Activated CD4-positive, alpha-beta T cell treated with anti-CD3 and anti-CD28 coated beads for 36 hours (primary cell): ENCODE data around the gene CEND1. TPM values are rescaled to one million over a fixed set of nuclear protein-coding genes. Genes with fewer than 3 reads are reported as not detected.

Source experiments
- ATAC-seq: fragments of 200-7000 bp; cut with Tn5 transposase; one replicate; pipeline ENCODE4 v1.10.0; 2021; ENCODE audit warnings: mild to moderate bottlenecking, moderate library complexity
- CTCF ChIA-PET: fragments of 350-600 bp; sonication (Branson Sonifier 250); formaldehyde crosslinking; loops from one replicate; lab custom pipeline; 2021; ENCODE audit warnings: antibody characterized with exemption; lab: Charles Lee
- POLR2A ChIA-PET: fragments of 350-600 bp; sonication (Branson Sonifier 250); formaldehyde crosslinking; loops from one replicate; lab custom pipeline; 2021; ENCODE audit warnings: antibody characterized with exemption, inconsistent platforms; lab: Charles Lee
- DNase-seq: peaks from one replicate; pipeline ENCODE4 v3.0.0-alpha.2; 2020
- H3K27ac Mint-ChIP-seq: one replicate; pipeline ENCODE4 v1.8.0; 2021; ENCODE audit warnings: mixed read lengths
- H3K27me3 Mint-ChIP-seq: one replicate; pipeline ENCODE4 v1.8.0; 2021; ENCODE audit warnings: mixed read lengths
- H3K36me3 Mint-ChIP-seq: one replicate; pipeline ENCODE4 v1.8.0; 2021; ENCODE audit warnings: low read depth, mixed read lengths
- H3K4me1 Mint-ChIP-seq: one replicate; pipeline ENCODE4 v1.8.0; 2021; ENCODE audit warnings: mixed read lengths
- H3K4me3 Mint-ChIP-seq: one replicate; pipeline ENCODE4 v1.8.0; 2021; ENCODE audit warnings: mild to moderate bottlenecking, moderate library complexity, mixed read lengths
- H3K9me3 Mint-ChIP-seq: one replicate; pipeline ENCODE4 v1.8.0; 2021; ENCODE audit warnings: low read depth, mixed read lengths
- intact Hi-C, 2 experiments: fragments of 100-400 bp; cut with DNase I in 1 of 2; cut with micrococcal nuclease in 1 of 2; formaldehyde crosslinking; loops; one replicate each; pipeline versions ENCODE4 v1.14.2 to v1.15.1; 2022 to 2024; cut with DNase I, micrococcal nuclease
- total RNA-seq, 2 experiments: library from RNA; stranded (reverse); gene quantifications; one replicate each; pipeline ENCODE4 v1.2.3, GENCODE V29; 2021

CEND1 gene
- 1 to 10 TPM in 1 of 2 experiments, under 1 TPM in 1; 0.50 to 1.1 TPM for total RNA-seq

GRCh38 chr11:789943-790342 is at the start of gene CEND1:
Gene CEND1, minus strand, starts transcription at chr11:790090. Its CDS starts 1,514 bp downstream, at chr11:788576.
- intact Hi-C loops: loop anchor here (1.0 to 10.0 kb wide), 2 partner anchors 13 to 215 kb away; partner anchors contain the start of genes GATD1 (in 1 of the 2) and PHRF1 (in 1 of the 2)
- Mint-ChIP-seq H3K4me1 (peaks cover 6% of the 10 kb centered on the region), H3K4me3 (peak within 1 kb of the TSS; percentile 28), H3K36me3 (peaks cover 17% of the 10 kb centered on the region), H3K27me3 (no peaks in the 10 kb centered on the region), H3K27ac (no peak within 1 kb of the TSS), H3K9me3 (no peaks in the 10 kb centered on the region)
- DNase-seq (peak; percentile 76), ATAC-seq (peak; percentile 64)
- CTCF ChIA-PET: interaction anchor here (0.6 kb wide), 1 partner anchor 15 kb away, joined by 3 read pairs; no protein-coding TSS in a partner anchor
- POLR2A ChIA-PET: interaction anchor here (0.6 kb wide), 1 partner anchor 16 kb away, joined by 8 read pairs; no protein-coding TSS in a partner anchor

- ChIA-PET POLR2A (no interaction called here), CTCF (interaction anchor here (0.6 kb wide), 1 partner anchor 19 kb away, joined by 3 read pairs; no protein-coding TSS in a partner anchor)
- no peak overlapping the region for H3K27ac Mint-ChIP-seq
- peaks cover 4% of the 10 kb centered on the region for H3K27me3 Mint-ChIP-seq
- H3K36me3 Mint-ChIP-seq: peaks cover 7% of the 10 kb centered on the region
- intact Hi-C loops: no loop called here
- peaks cover 26% of the 10 kb centered on the region for H3K4me1 Mint-ChIP-seq
- no peak for ATAC-seq
- H3K9me3 Mint-ChIP-seq: no peaks in the 10 kb centered on the region
- DNase-seq: no peak
- no peak overlapping the region for H3K4me3 Mint-ChIP-seq
These were observed 49.4 kb upstream of the CEND1 start for GRCh38 chr11:839280-839623.

- CTCF ChIA-PET: no interaction called here
- Mint-ChIP-seq H3K4me3 (no peak overlapping the region), H3K9me3 (no peaks in the 10 kb centered on the region), H3K36me3 (peaks cover 7% of the 10 kb centered on the region), H3K4me1 (peaks cover 28% of the 10 kb centered on the region), H3K27me3 (peaks cover 4% of the 10 kb centered on the region), H3K27ac (no peak overlapping the region)
- ATAC-seq (no peak), DNase-seq (no peak)
- POLR2A ChIA-PET: no interaction called here
- intact Hi-C loops: no loop called here
These were observed 48.8 kb upstream of the CEND1 start for GRCh38 chr11:838441-839279.

- no peak for DNase-seq
- no peak overlapping the region for H3K27ac Mint-ChIP-seq
- no peak for ATAC-seq
- H3K27me3 Mint-ChIP-seq: no peaks in the 10 kb centered on the region
- peaks cover 7% of the 10 kb centered on the region for H3K36me3 Mint-ChIP-seq
- H3K4me3 Mint-ChIP-seq: no peak overlapping the region
- intact Hi-C loops: no loop called here
- H3K9me3 Mint-ChIP-seq: no peaks in the 10 kb centered on the region
- H3K4me1 Mint-ChIP-seq: peaks cover 25% of the 10 kb centered on the region
- CTCF ChIA-PET: interaction anchor here (1.4 kb wide), 1 partner anchor 11 kb away, joined by 3 read pairs; no protein-coding TSS in a partner anchor
- POLR2A ChIA-PET: no interaction called here
These were observed 48.1 kb upstream of the CEND1 start for GRCh38 chr11:837990-838307.

- Mint-ChIP-seq H3K27ac (no peak overlapping the region), H3K9me3 (no peaks in the 10 kb centered on the region), H3K4me3 (no peak overlapping the region), H3K4me1 (peaks cover 25% of the 10 kb centered on the region), H3K36me3 (peaks cover 7% of the 10 kb centered on the region), H3K27me3 (no peaks in the 10 kb centered on the region)
- ChIA-PET CTCF (interaction anchor here (1.4 kb wide), 1 partner anchor 11 kb away, joined by 3 read pairs; no protein-coding TSS in a partner anchor), POLR2A (no interaction called here)
- intact Hi-C loops: no loop called here
- DNase-seq: no peak
- no peak for ATAC-seq
These were observed 47.5 kb upstream of the CEND1 start for GRCh38 chr11:837189-837989.

GRCh38 chr11:836700-837099 is 46.8 kb upstream of the CEND1 start:
- ATAC-seq (no peak), DNase-seq (no peak)
- intact Hi-C loops: no loop called here
- Mint-ChIP-seq H3K4me1 (peaks cover 29% of the 10 kb centered on the region), H3K27me3 (peaks cover 3% of the 10 kb centered on the region), H3K9me3 (no peaks in the 10 kb centered on the region), H3K27ac (no peak overlapping the region), H3K4me3 (no peak overlapping the region), H3K36me3 (peaks cover 7% of the 10 kb centered on the region)
- ChIA-PET CTCF (interaction anchor here (1.4 kb wide), 1 partner anchor 12 kb away, joined by 3 read pairs; no protein-coding TSS in a partner anchor), POLR2A (no interaction called here)

- POLR2A ChIA-PET: no interaction called here
- peaks cover 7% of the 10 kb centered on the region for H3K27me3 Mint-ChIP-seq
- no peaks in the 10 kb centered on the region for H3K9me3 Mint-ChIP-seq
These were observed 46.4 kb upstream of the CEND1 start for GRCh38 chr11:836274-836673.

GRCh38 chr11:834371-835316 is 44.8 kb upstream of the CEND1 start:
- peak overlapping the region; percentile 69 for H3K4me3 Mint-ChIP-seq
- intact Hi-C loops: loop anchor here in 1 of 2 experiments (5.0 kb wide), 1 partner anchor 428 kb away; no protein-coding TSS in a partner anchor
- no peaks in the 10 kb centered on the region for H3K9me3 Mint-ChIP-seq
- DNase-seq: peak; percentile 46
- ChIA-PET POLR2A (interaction anchor here (1.1 to 1.4 kb wide), 2 partner anchors 7 to 15 kb away, joined by 3 to 7 read pairs; partner anchors contain the start of genes PNPLA2 and POLR2L), CTCF (no interaction called here)
- no peak for ATAC-seq
- H3K36me3 Mint-ChIP-seq: no peaks in the 10 kb centered on the region
- H3K27me3 Mint-ChIP-seq: peaks cover 13% of the 10 kb centered on the region
- H3K4me1 Mint-ChIP-seq: peaks cover 20% of the 10 kb centered on the region
- no peak overlapping the region for H3K27ac Mint-ChIP-seq

More at GRCh38 chr11:836274-836673, 46.4 kb upstream of the CEND1 start:
- DNase-seq (no peak), ATAC-seq (no peak)
- CTCF ChIA-PET: no interaction called here
- intact Hi-C loops: no loop called here
- no peak overlapping the region for H3K4me3 Mint-ChIP-seq
- H3K27ac Mint-ChIP-seq: no peak overlapping the region
- H3K4me1 Mint-ChIP-seq: peaks cover 29% of the 10 kb centered on the region
- peaks cover 7% of the 10 kb centered on the region for H3K36me3 Mint-ChIP-seq

GRCh38 chr11:833849-834311 is 44.0 kb upstream of the CEND1 start:
- Mint-ChIP-seq H3K4me1 (peaks cover 27% of the 10 kb centered on the region), H3K4me3 (peak overlapping the region; percentile 69), H3K36me3 (no peaks in the 10 kb centered on the region), H3K9me3 (no peaks in the 10 kb centered on the region), H3K27ac (peak overlapping the region; percentile 31), H3K27me3 (peaks cover 20% of the 10 kb centered on the region)
- POLR2A ChIA-PET: interaction anchor here (1.1 to 3.6 kb wide), 3 partner anchors 8 to 14 kb away, joined by 3 to 17 read pairs (median 7); partner anchors contain the start of genes PNPLA2 and POLR2L
- CTCF ChIA-PET: interaction anchor here (0.6 to 1.9 kb wide), 2 partner anchors 14 to 129 kb away, joined by 3 to 8 read pairs; no protein-coding TSS in a partner anchor
- no peak for DNase-seq
- intact Hi-C loops: loop anchor here in 1 of 2 experiments (1.0 to 5.0 kb wide), 2 partner anchors 8 to 428 kb away; partner anchors contain the start of genes POLR2L and TSPAN4
- ATAC-seq: no peak
